DMS53 (cell line): Measurements from ENCODE around the gene SLC22A31.

Experiments used
- DNase-seq: peaks from one replicate; lab custom pipeline; 2025; lab: John Stamatoyannopoulos, UW

The SLC22A31 gene

GRCh38 chr16:89149386-89149785 is 51.0 kb downstream of the SLC22A31 start:
- DNase-seq, result peak; percentile 38

- DNase-seq, result no peak
Observed at GRCh38 chr16:89147085-89147817, 53.1 kb downstream of the SLC22A31 start.

DNA sequence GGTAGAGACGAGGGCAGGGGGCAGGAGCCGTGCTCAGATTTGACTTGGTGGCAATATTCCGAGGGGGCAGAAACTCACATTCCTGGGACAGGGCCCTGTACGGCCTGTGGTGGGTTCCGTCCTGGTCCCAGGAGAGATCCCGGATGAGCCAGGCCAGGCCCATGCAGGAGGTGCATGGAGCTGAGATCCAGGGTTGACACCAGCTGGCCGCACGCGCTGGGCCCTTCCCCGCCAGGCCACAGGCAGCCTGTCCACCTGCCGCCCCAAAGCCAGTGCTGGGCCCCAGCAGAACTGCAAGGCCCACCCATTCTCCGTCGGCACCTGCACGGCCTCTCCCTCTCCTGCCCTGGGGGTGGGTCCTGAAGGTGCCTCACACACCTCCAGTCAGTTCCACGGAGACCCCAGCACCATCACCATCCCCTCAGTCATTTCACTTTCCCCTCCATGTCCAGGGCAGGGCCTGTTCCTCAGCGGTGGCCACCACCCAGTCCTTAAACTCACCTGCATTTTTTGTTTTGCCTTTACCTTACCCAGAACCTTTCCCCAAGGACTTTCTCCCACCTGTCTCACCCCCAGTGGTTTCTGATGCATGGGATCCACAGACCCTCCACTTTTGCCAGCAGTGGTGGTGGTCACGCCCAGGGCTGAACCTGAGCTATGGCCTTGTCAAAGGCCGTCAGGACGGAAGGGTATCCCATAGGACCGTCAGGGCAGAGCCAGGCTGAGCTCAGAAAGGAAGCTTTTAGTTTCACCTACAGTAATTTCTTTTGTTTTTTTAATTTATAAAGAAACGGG is 53.9 kb downstream of the SLC22A31 start:
- DNase-seq, result no peak
